K562 (cell line): ENCODE data around the gene ARNT2. TPM values are rescaled to one million over a fixed set of nuclear protein-coding genes. Genes with fewer than 3 reads are reported as not detected.

Experiments used
- ATAC-seq: fragments of 200-7000 bp; cut with Tn5 transposase; 3 replicates; pipeline ENCODE4 v1.9.1; 2020; ENCODE audit warnings: moderate library complexity
- BruUV-seq: library from RNA; stranded (reverse); fragments of 400-500 nt; replicated peaks from 2 replicates; lab custom pipeline; 2021; lab: Mats Ljungman, UMichigan
- CTCF ChIA-PET: fragments of 300-600 bp; formaldehyde crosslinking; extraction: SDS; loops from one replicate; lab custom pipeline; 2021; ENCODE audit warnings: low intra/inter-chr PET ratio; lab: Yijun Ruan, JAX
- POLR2A ChIA-PET: fragments of 300-600, 350-650 bp; sonication (Branson Sonifier 250); formaldehyde crosslinking; extraction: SDS; loops from one replicate; lab custom pipeline; 2021; ENCODE audit warnings: antibody characterized with exemption, inconsistent platforms; lab: Yijun Ruan, JAX
- DNase-seq, 4 experiments: peaks; one replicate each; pipeline versions ENCODE4 v3.0.0 to v3.0.0-alpha.2; 2011 to 2018; ENCODE audit warnings: low spot score in 3 of 4, mixed read lengths in 3 of 4; ENCODE audit errors: extremely low read depth in 1 of 4
- FAIRE-seq: peaks from 2 replicates; lab custom pipeline; 2011; peaks lifted over from hg19 to GRCh38; lab: Jason Lieb, UNC
- H2AFZ ChIP-seq: 2 replicates; pipeline ENCODE4 v1.6.0; 2011; ENCODE audit warnings: low read depth, low read length, control low read depth, inconsistent platforms
- H3K27ac ChIP-seq: fragments of 200-600 bp; 3 replicates; pipeline ENCODE4 v1.8.0; 2011; ENCODE audit warnings: low read depth, mild to moderate bottlenecking, control low read depth, inconsistent platforms, low read length, moderate library complexity, mixed read lengths; ENCODE audit errors: extremely low read depth
- H3K27me3 ChIP-seq, 2 experiments: fragments of 300-600 bp in 1 of 2; 2 replicates in 1 of 2; 3 replicates in 1 of 2; pipeline versions ENCODE4 v1.6.0 to v1.8.0; 2011; ENCODE audit warnings: inconsistent platforms in 2 of 2, low read length in 2 of 2, mild to moderate bottlenecking in 1 of 2, mixed read lengths in 1 of 2, moderate library complexity in 1 of 2; ENCODE audit not compliant: control insufficient read depth in 2 of 2, insufficient read depth in 2 of 2
- H3K36me3 ChIP-seq: fragments of 300-600 bp; 3 replicates; pipeline ENCODE4 v1.8.0; 2011; ENCODE audit warnings: mild to moderate bottlenecking, low read length, inconsistent platforms; ENCODE audit not compliant: control insufficient read depth, insufficient read depth
- H3K4me1 ChIP-seq, 2 experiments: fragments of 200-600 bp in 1 of 2; replicated peaks in 1 of 2; 2 replicates in 1 of 2; 3 replicates in 1 of 2; pipeline versions ENCODE4 v1.5.1 to v1.8.0; 2011; ENCODE audit warnings: inconsistent platforms in 2 of 2, low read length in 2 of 2, mild to moderate bottlenecking in 1 of 2, mixed read lengths in 1 of 2, moderate library complexity in 1 of 2; ENCODE audit not compliant: control insufficient read depth in 2 of 2, insufficient read depth in 2 of 2
- H3K4me2 ChIP-seq: 2 replicates; pipeline ENCODE4 v1.6.1; 2011; ENCODE audit warnings: low read length, control low read depth, inconsistent platforms, mixed read lengths; ENCODE audit not compliant: insufficient read depth
- H3K4me3 ChIP-seq: fragments of 200-600 bp; sonication (generic), shearing (Covaris generic); 2 replicates; pipeline ENCODE4 v1.5.1; 2016; ENCODE audit warnings: control low read depth, inconsistent platforms
- H3K79me2 ChIP-seq: fragments of 200-600 bp; 3 replicates; pipeline ENCODE4 v1.8.0; 2011; ENCODE audit warnings: low read length, inconsistent platforms; ENCODE audit not compliant: control insufficient read depth, insufficient read depth
- H3K9ac ChIP-seq, 2 experiments: 2 replicates each; pipeline versions ENCODE4 v1.6.0 to v1.6.1; 2011; ENCODE audit warnings: low read depth in 2 of 2, low read length in 2 of 2, control low read depth in 1 of 2, inconsistent platforms in 1 of 2, mild to moderate bottlenecking in 1 of 2, mixed read lengths in 1 of 2; ENCODE audit not compliant: insufficient read depth in 1 of 2
- H3K9me1 ChIP-seq: one replicate; pipeline ENCODE4 v1.6.0; 2011; ENCODE audit warnings: inconsistent platforms, mild to moderate bottlenecking, low read length, moderate library complexity; ENCODE audit not compliant: control insufficient read depth, insufficient read depth
- H3K9me3 ChIP-seq: replicated peaks from 2 replicates; pipeline ENCODE4 v1.5.1; 2011; ENCODE audit warnings: low read depth, low read length, inconsistent platforms; ENCODE audit not compliant: control insufficient read depth, insufficient read depth
- H4K20me1 ChIP-seq: replicated peaks from 2 replicates; pipeline ENCODE4 v1.6.1; 2011; ENCODE audit warnings: low read length, inconsistent platforms, mixed read lengths; ENCODE audit not compliant: control insufficient read depth, insufficient read depth
- CEBPG ChIP-seq, 3 experiments: fragments of 200-800 bp in 1 of 3; sonication (Bioruptor generic) in 1 of 3; sonication (generic) in 1 of 3; formaldehyde crosslinking in 1 of 3; IDR thresholded peaks in 2 of 3; conservative IDR thresholded peaks in 1 of 3; 2 replicates each; pipeline versions ENCODE4 v1.6.1 to v1.8.0; 2016 to 2022; ENCODE audit warnings: missing compliant biosample characterization in 2 of 3, missing genetic modification characterization in 2 of 3, mild to moderate bottlenecking in 1 of 3, missing genetic modification reagents in 1 of 3
- KLF13 ChIP-seq: fragments of 450-650 bp; IDR thresholded peaks from 2 replicates; pipeline ENCODE4 v1.6.1; 2016; ENCODE audit warnings: missing genetic modification characterization, low read depth, mild to moderate bottlenecking, missing compliant biosample characterization, moderate library complexity, borderline replicate concordance
- RBM34 ChIP-seq: fragments of 200-400 bp; formaldehyde crosslinking; IDR thresholded peaks from 2 replicates; pipeline ENCODE4 v1.6.1; 2018; ENCODE audit warnings: low read length, borderline replicate concordance; ENCODE audit not compliant: insufficient read depth
- WGBS: fragments of 100-300 bp; shearing (Covaris generic); methylation state at CpG from one replicate; pipeline ENCODE4 v1.1.6; 2016; ENCODE audit warnings: low coverage, mixed read lengths; ENCODE audit not compliant: insufficient coverage; ENCODE audit errors: missing lambda C conversion rate; 5-methylcytosine and 5-hydroxymethylcytosine counted together
- in situ Hi-C: fragments of 300-500 bp; cut with MboI; formaldehyde crosslinking; loops from 4 replicates; pipeline ENCODE4 v1.15.0; 2018; ENCODE audit warnings: inconsistent platforms, mixed read lengths
- intact Hi-C: fragments of 100-400 bp; cut with micrococcal nuclease; formaldehyde crosslinking; loops from 2 replicates; pipeline ENCODE4 v1.14.2; 2022
- polyA plus RNA-seq, 8 experiments: library from polyadenylated mRNA; depleted of rRNA in 4 of 8; stranded (reverse) in 5 of 8; unstranded in 3 of 8; fragments of >200 nt; fragmentation: Nextera tagmentation in 2 of 8; fragmentation: Illumina TruSeq in 1 of 8; extraction: Ambion mirVana in 2 of 8; extraction: Trizol in 1 of 8; gene quantifications; 2 replicates each; pipeline versions ENCODE4 v1.2.1 to v1.2.3, GENCODE V29; 2011 to 2014; ENCODE audit warnings: inconsistent platforms in 1 of 8, missing spikeins in 1 of 8
- total RNA-seq, 7 experiments: library from RNA; depleted of rRNA in 6 of 7; stranded (reverse); fragments of >200 nt in 6 of 7; fragmentation: Illumina TruSeq in 2 of 7; extraction: Trizol in 2 of 7; gene quantifications; 2 replicates each; pipeline versions ENCODE4 v1.2.1 to v1.2.3, GENCODE V29; 2011 to 2021; ENCODE audit warnings: low replicate concordance in 1 of 7
- TF ChIP-seq, protein P1 (sequence below): fragments of 450-650 bp; IDR thresholded peaks from one replicate; pipeline ENCODE4 v1.6.1; 2018; ENCODE audit warnings: mild to moderate bottlenecking, moderate library complexity; ENCODE audit not compliant: partially characterized antibody

The ARNT2 gene
- total and polyA plus RNA-seq, 9 of the 15 experiments (the other 6 are each of a cell fraction or from before 2014, with no cell fraction given): 0.01 TPM; not detected in 8

DNA sequence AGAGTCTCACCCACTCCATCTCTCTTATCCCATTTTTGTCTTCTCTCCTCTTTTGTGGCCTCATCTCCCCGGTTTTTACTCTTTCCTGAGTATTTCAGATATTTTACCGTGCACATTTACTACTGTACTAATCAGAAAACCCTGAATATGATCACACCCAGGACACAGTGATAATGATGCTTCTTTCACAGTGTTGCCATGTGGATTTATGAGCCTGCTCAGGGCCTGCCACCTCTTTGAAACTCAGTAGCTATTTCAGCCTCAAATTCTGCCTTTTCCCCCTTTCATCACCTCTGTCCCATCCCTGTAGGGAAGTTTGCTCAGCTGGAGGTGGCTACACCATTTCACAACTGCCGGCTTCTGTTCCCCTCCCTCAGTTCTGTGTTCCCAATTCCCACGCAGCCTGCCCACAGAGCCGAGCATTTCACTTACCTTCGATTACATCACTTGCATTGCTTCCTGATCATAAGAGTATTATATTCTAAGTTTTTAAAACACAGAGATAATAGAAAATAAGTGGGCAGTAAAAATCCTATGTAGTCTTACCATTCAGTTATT is 33.2 kb downstream of the ARNT2 start:
- ChIA-PET POLR2A (no interaction called here), CTCF (no interaction called here)
- WGBS: 2% methylated on average over 6 of the region's 6 CpGs
- H3K27me3 ChIP-seq: peaks cover 4 to 31% of the 10 kb centered on the region in 2 experiments
- ATAC-seq (no peak), DNase-seq (no peak), FAIRE-seq (no peak)
- H3K36me3 ChIP-seq: no peaks in the 10 kb centered on the region
- no peak for TF ChIP-seq KLF13
- TF ChIP-seq RBM34: no peak
- no peak for TF ChIP-seq CEBPG (CRISPR knock-in tag; IDR thresholded peaks at IDR 0.05)
- peak in 1 of 2 experiments; percentile 49; a peak in 2 of 4 replicates for TF ChIP-seq CEBPG (tag; conservative IDR thresholded peaks at IDR 0.05 in 1 of 2, IDR thresholded peaks at IDR 0.05 in 1 of 2)
- TF ChIP-seq, protein P1, sequence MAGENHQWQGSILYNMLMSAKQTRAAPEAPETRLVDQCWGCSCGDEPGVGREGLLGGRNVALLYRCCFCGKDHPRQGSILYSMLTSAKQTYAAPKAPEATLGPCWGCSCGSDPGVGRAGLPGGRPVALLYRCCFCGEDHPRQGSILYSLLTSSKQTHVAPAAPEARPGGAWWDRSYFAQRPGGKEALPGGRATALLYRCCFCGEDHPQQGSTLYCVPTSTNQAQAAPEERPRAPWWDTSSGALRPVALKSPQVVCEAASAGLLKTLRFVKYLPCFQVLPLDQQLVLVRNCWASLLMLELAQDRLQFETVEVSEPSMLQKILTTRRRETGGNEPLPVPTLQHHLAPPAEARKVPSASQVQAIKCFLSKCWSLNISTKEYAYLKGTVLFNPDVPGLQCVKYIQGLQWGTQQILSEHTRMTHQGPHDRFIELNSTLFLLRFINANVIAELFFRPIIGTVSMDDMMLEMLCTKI: no peak
- no peaks in the 10 kb centered on the region for H4K20me1 ChIP-seq
- H3K27ac ChIP-seq: no peak overlapping the region
- no peak overlapping the region for H3K4me3 ChIP-seq
- no peaks in the 10 kb centered on the region for H3K79me2 ChIP-seq
- H3K9ac ChIP-seq: no peak overlapping the region
- H3K4me2 ChIP-seq: no peak overlapping the region
- no peaks in the 10 kb centered on the region for H3K4me1 ChIP-seq
- intact Hi-C loops: no loop called here
- no peaks in the 10 kb centered on the region for H3K9me3 ChIP-seq
- H3K9me1 ChIP-seq: no peaks in the 10 kb centered on the region
- no peak overlapping the region for H2AFZ ChIP-seq
- no TSS peak for BruUV-seq
- in situ Hi-C loops: no loop called here
